ENCODE results near the gene STXBP2.

The STXBP2 gene

GRCh38 chr19:7636691-7637373, at the start of gene STXBP2:
STXBP2 (plus strand) TSS chr19:7637110; CDS start chr19:7637150, 40 bp downstream.
- FAIRE-seq = no peak

- no peak for FAIRE-seq
These were observed 47.1 kb upstream of the STXBP2 start for GRCh38 chr19:7589822-7590221.

GRCh38 chr19:7590256-7590655, 46.7 kb upstream of the STXBP2 start:
- no peak for FAIRE-seq

GRCh38 chr19:7595466-7596133, 41.3 kb upstream of the STXBP2 start, which contains the start of gene CAMSAP3:
CAMSAP3 (plus strand) TSS chr19:7595863; CDS start chr19:7596003, 140 bp downstream.
- FAIRE-seq = no peak

DNA sequence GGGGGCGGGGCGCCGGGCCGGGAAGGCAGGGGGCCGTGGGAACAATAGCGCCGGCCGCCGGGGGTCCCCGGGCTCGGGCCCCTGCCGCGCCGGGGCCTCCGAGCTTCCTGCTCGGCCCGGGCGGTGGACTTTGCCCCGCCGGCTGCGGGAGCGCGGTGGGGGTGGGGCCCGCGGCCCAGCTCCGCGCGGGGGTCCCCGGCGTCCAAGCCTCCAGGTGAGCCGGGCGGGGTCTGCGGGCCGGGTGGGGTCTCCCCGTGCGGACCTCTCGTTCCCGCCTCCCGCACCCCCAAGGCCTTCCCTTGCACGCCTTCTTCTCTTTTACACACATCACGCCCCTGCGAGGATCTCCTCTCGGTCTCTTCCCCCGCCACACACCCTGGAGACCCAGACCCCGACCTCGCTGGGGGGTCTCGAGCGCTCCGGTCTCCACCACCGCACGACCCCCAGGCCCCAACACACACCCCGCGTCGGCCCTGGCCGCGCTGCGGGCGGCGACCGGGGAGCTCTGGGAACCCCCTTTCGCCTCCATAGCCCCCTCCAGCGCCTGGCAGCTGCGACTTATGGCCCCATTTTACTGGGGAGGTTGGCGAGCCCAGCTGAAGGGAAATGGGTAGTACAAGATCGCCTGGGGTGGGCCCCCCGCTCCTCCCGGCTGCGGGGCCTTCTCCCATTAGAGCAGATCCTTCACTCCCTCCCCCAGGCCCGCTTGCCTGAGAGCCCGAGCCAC, 40.5 kb upstream of the STXBP2 start:
- FAIRE-seq = no peak

GRCh38 chr19:7597689-7598088, 39.2 kb upstream of the STXBP2 start:
- no peak for FAIRE-seq

DNA sequence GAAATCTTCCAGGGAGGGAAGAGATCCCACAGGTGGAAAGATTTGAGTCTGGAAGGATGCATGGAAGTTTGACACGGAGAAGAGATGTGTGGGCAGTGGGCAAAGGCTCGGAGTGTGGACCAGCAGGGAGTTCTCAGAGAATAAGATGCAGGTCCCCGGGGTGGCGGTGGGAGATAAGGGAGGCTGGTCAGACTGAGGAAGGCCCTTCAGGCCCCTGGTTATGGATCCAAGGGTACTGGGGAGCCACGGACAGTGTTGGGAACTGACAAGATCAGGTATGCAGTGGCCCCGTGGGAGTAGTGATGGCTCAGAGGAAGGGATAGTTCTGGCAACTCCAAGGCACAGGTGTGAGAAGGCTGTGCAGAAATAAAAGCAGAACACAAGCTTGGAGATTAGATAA, 38.7 kb upstream of the STXBP2 start:
- FAIRE-seq = no peak

DNA sequence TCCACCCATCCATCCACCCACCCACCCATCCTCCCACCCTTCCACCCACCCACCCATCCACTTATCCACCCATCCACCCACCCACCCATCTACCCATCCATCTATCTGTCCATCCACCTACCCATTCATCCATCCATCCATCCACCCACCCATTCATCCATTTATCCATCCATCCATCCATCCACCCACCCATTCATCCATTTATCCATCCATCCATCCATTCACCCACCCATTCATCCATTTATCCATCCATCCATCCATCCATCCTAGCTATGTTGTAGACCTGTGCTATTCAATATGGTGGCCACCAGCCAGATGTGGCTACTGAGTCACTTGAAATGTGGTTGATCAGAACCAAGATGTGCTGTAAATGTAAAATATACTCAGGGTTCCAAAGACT, 36.2 kb upstream of the STXBP2 start:
- FAIRE-seq = no peak

- FAIRE-seq = no peak
These were observed 34.5 kb upstream of the STXBP2 start for GRCh38 chr19:7602240-7602934.

DNA sequence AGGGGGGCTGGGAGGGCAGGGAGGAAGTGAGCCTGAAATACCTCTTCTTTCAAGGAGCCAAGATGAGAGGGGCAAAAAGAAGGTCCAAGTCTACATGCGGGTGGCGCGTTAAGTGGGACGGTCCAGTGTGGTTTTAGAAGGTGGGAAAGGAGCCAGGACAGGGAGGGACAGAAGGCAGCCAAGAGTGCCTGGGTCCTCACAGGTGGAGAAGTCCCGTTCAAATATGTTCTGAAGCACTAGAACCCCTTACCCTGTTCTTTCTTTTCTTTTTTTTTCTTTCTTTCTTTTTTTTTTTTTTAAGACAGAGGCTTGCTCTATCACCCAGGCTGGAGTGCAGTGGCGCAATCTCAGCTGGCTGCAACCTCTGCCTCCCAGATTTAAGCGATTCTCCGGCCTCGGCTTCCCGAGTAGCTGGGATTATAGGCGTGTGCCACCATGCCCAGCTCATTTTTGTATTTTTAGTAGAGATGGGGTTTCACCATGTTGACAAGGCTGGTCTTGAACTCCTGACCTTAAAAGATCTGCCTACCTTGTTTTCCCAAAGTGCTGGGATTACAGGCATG, 33.9 kb upstream of the STXBP2 start:
- no peak for FAIRE-seq

DNA sequence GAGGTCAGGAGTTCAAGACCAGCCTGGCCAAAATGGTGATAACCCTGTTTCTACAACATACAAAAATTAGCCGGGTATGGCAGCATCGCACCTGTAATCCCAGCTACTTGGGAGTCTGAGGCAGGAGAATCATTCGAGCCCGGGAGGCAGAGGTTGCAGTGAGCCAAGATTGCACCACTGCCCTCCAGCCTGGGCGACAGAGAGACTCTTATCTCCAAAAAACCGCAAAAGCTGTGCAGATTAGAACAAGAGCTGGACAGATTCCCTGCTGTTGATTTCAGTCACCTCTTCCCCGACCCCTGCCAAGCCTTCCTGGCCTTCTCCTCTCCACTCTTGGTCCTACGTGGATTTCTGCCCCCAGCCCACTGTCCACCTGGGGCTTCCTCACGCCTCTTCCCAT, 33.0 kb upstream of the STXBP2 start:
- FAIRE-seq = no peak

DNA sequence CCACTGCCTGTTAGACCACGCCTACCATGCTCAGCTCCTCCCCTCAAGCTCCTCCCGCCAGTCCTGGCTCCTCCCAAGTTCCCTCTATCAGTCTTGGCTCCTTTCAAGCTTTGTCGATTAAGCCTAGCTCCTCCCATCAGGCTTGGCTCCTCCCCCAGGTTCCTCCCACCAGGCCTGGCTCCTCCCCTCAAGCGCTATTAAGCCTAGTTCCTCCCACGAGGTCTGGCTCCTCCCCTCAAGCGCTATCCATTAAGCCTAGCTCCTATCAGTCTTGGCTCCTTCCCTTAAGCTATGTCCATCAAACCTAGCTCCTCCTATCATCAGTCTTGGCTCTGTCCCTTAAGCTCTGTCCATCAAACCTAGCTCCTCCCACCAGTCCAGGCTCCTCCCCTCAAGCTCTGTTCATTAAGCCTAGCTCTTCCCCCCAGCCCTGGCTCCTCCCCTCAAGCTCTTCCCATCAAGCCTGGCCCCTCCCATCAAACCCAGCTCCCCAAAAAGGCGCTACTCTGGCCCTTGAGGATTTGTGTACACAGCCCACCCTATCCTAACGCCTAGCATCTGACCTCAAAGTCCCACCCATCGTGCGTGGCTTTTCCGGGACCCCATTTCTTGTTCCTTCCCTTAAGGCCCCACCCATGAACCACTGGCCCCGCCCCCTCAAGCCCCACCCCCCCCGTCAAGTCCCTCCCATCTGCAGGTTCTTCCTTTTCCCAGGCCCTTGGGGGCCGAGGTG, 31.3 kb upstream of the STXBP2 start:
- no peak for FAIRE-seq

- FAIRE-seq = no peak
These were observed 30.6 kb upstream of the STXBP2 start for GRCh38 chr19:7606289-7606688.

GRCh38 chr19:7607212-7607873, 29.6 kb upstream of the STXBP2 start:
- FAIRE-seq = no peak

GRCh38 chr19:7607874-7608560, 28.9 kb upstream of the STXBP2 start:
- FAIRE-seq = no peak

DNA sequence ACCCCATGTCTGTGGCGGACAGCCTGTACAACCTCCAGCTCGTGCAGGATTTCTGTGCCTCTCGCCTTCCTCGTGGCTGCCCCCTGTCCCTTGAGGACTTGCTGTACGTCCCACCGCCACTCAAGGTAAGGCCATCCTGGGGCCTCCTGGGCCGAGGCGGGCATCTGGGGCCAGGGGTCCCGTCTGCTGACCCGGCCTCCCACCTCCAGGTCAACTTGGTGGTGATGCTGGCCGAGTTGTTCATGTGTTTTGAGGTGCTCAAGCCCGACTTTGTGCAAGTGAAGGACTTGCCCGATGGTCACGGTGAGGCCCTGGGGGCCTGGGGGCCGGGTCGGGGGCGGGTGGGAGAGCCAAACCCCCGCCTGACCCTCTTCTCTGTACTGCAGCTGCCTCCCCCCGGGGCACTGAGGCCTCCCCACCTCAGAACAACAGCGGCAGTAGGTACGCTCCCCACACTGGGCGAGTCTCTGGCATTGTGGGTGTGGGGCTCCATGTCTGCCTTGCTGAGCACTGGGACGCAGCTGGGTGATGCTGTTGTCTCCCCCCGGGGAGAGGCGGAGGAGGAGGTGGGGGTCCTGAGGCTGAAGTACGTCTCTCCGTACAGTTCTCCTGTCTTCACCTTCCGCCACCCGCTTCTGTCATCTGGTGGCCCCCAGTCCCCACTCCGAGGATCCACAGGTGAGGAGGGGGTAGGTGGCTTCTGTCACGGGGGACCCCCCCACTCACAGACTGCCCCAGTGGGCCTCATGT, 26.2 kb upstream of the STXBP2 start:
- no peak for FAIRE-seq

GRCh38 chr19:7611541-7612279, 25.2 kb upstream of the STXBP2 start:
- no peak for FAIRE-seq

GRCh38 chr19:7612282-7613274, 24.3 kb upstream of the STXBP2 start:
- no peak for FAIRE-seq

Measured in endometrium (tissue), 2 donors.